MG63 (cell line): ENCODE results near the gene JSRP1. TPM values are rescaled to one million over a fixed set of nuclear protein-coding genes. Genes with fewer than 3 reads are reported as not detected.

Source experiments
- DNase-seq: peaks from one replicate; pipeline ENCODE4 v3.0.0-alpha.2; 2020
- H3K27me3 ChIP-seq: fragments of 250-450 bp; sonication (Bioruptor Pico); 2 replicates; pipeline ENCODE4 v1.5.1; 2020; ENCODE audit warnings: mild to moderate bottlenecking, moderate library complexity
- H3K36me3 ChIP-seq: fragments of 250-450 bp; sonication (Bioruptor Pico); 2 replicates; pipeline ENCODE4 v1.5.1; 2020; ENCODE audit warnings: mild to moderate bottlenecking, moderate library complexity
- H3K4me3 ChIP-seq: fragments of 250-450 bp; sonication (Bioruptor Pico); 2 replicates; pipeline ENCODE4 v1.5.1; 2020; ENCODE audit warnings: mild to moderate bottlenecking, moderate library complexity
- H3K9me3 ChIP-seq: fragments of 250-450 bp; sonication (Bioruptor Pico); 2 replicates; pipeline ENCODE4 v1.5.1; 2020; ENCODE audit warnings: mild to moderate bottlenecking, moderate library complexity
- total RNA-seq: library from RNA; depleted of rRNA; stranded (reverse); fragments of >200 nt; shearing (Covaris generic); gene quantifications from 2 replicates; pipeline ENCODE4 v1.2.3, GENCODE V29; 2014; ENCODE audit warnings: low replicate concordance; rRNA removed

JSRP1 gene
- not detected in 2 replicates for total RNA-seq

- no peaks in the 10 kb centered on the region for H3K27me3 ChIP-seq
- DNase-seq = no peak
- H3K4me3 ChIP-seq = no peak within 1 kb of the TSS
Observed at GRCh38 chr19:2255982-2256685, at the start of gene JSRP1. Gene JSRP1, minus strand, starts transcription at chr19:2256417. Its CDS starts 1,103 bp downstream, at chr19:2255314.

GRCh38 chr19:2305452-2306280 lies 49.4 kb upstream of the JSRP1 start:
- Histone ChIP-seq H3K4me3 (no peak overlapping the region), H3K27me3 (no peaks in the 10 kb centered on the region), H3K36me3 (no peaks in the 10 kb centered on the region), H3K9me3 (no peaks in the 10 kb centered on the region)
- DNase-seq = no peak

More at GRCh38 chr19:2255982-2256685, at the start of gene JSRP1:
- Histone ChIP-seq H3K9me3 (no peaks in the 10 kb centered on the region), H3K36me3 (no peaks in the 10 kb centered on the region)

GRCh38 chr19:2303211-2303798 lies 47.1 kb upstream of the JSRP1 start:
- Histone ChIP-seq H3K36me3 (no peaks in the 10 kb centered on the region), H3K27me3 (no peaks in the 10 kb centered on the region), H3K9me3 (no peaks in the 10 kb centered on the region), H3K4me3 (no peak overlapping the region)
- no peak for DNase-seq

- Histone ChIP-seq H3K36me3 (no peaks in the 10 kb centered on the region), H3K9me3 (no peaks in the 10 kb centered on the region), H3K27me3 (no peaks in the 10 kb centered on the region), H3K4me3 (no peak overlapping the region)
- DNase-seq = no peak
Observed at GRCh38 chr19:2302319-2303210, 46.3 kb upstream of the JSRP1 start.

GRCh38 chr19:2300533-2300932 lies 44.3 kb upstream of the JSRP1 start:
- Histone ChIP-seq H3K9me3 (no peaks in the 10 kb centered on the region), H3K4me3 (no peak overlapping the region), H3K36me3 (no peaks in the 10 kb centered on the region), H3K27me3 (no peaks in the 10 kb centered on the region)
- DNase-seq = no peak

GRCh38 chr19:2296141-2296540 lies 39.9 kb upstream of the JSRP1 start:
- DNase-seq = no peak
- Histone ChIP-seq H3K27me3 (no peaks in the 10 kb centered on the region), H3K36me3 (no peaks in the 10 kb centered on the region), H3K9me3 (no peaks in the 10 kb centered on the region), H3K4me3 (no peak overlapping the region)

GRCh38 chr19:2294687-2295335 lies 38.6 kb upstream of the JSRP1 start:
- Histone ChIP-seq H3K36me3 (no peaks in the 10 kb centered on the region), H3K27me3 (no peaks in the 10 kb centered on the region), H3K4me3 (no peak overlapping the region), H3K9me3 (no peaks in the 10 kb centered on the region)
- DNase-seq = no peak

- Histone ChIP-seq H3K9me3 (no peaks in the 10 kb centered on the region), H3K4me3 (no peak overlapping the region), H3K27me3 (no peaks in the 10 kb centered on the region), H3K36me3 (no peaks in the 10 kb centered on the region)
- no peak for DNase-seq
Observed at GRCh38 chr19:2291185-2291751, 35.1 kb upstream of the JSRP1 start.

GRCh38 chr19:2290441-2291184 lies 34.4 kb upstream of the JSRP1 start:
- no peaks in the 10 kb centered on the region for H3K27me3 ChIP-seq
- DNase-seq = no peak
- H3K9me3 ChIP-seq = no peaks in the 10 kb centered on the region
- no peak overlapping the region for H3K4me3 ChIP-seq
- no peaks in the 10 kb centered on the region for H3K36me3 ChIP-seq

GRCh38 chr19:2289714-2290435 lies 33.7 kb upstream of the JSRP1 start:
- Histone ChIP-seq H3K27me3 (no peaks in the 10 kb centered on the region), H3K4me3 (no peak overlapping the region), H3K9me3 (no peaks in the 10 kb centered on the region), H3K36me3 (no peaks in the 10 kb centered on the region)
- no peak for DNase-seq

GRCh38 chr19:2288818-2289713 lies 32.8 kb upstream of the JSRP1 start:
- H3K27me3 ChIP-seq = no peaks in the 10 kb centered on the region
- no peaks in the 10 kb centered on the region for H3K9me3 ChIP-seq
- no peak overlapping the region for H3K4me3 ChIP-seq
- no peaks in the 10 kb centered on the region for H3K36me3 ChIP-seq
- DNase-seq = no peak

GRCh38 chr19:2288338-2288817 lies 32.2 kb upstream of the JSRP1 start:
- no peaks in the 10 kb centered on the region for H3K9me3 ChIP-seq
- no peaks in the 10 kb centered on the region for H3K36me3 ChIP-seq
- no peaks in the 10 kb centered on the region for H3K27me3 ChIP-seq
- no peak overlapping the region for H3K4me3 ChIP-seq
- no peak for DNase-seq

GRCh38 chr19:2287585-2288337 lies 31.5 kb upstream of the JSRP1 start:
- Histone ChIP-seq H3K9me3 (no peaks in the 10 kb centered on the region), H3K36me3 (no peaks in the 10 kb centered on the region), H3K27me3 (no peaks in the 10 kb centered on the region), H3K4me3 (no peak overlapping the region)
- no peak for DNase-seq
